Thyroid gland (tissue), 4 donors: Measurements from ENCODE around the gene CACUL1.

Source experiments
- CTCF ChIP-seq, 6 experiments: fragments of 200-600 bp in 3 of 6; fragments of 450-650 bp in 3 of 6; sonication (generic) in 3 of 6; IDR thresholded peaks; one replicate each; pipeline ENCODE4 v1.5.1; 2016 to 2019; ENCODE audit warnings: antibody characterized with exemption in 6 of 6, mild to moderate bottlenecking in 2 of 6, inconsistent platforms in 1 of 6, moderate library complexity in 1 of 6
- POLR2A ChIP-seq, 2 donors: fragments of 450-650 bp; IDR thresholded peaks; one replicate each; pipeline ENCODE4 v1.6.1; 2017; ENCODE audit warnings: antibody characterized with exemption in 2 of 2, mild to moderate bottlenecking in 2 of 2, moderate library complexity in 1 of 2

- TF ChIP-seq POLR2A (IDR thresholded peaks at IDR 0.05) (no peak), CTCF (IDR thresholded peaks at IDR 0.05) (no peak)
Measured at GRCh38 chr10:118771976-118772375, 17.2 kb upstream of the CACUL1 start.
